Body of pancreas (tissue), 4 donors: Measurements from ENCODE around the gene YWHAE. TPM values are rescaled to one million over a fixed set of nuclear protein-coding genes. Genes with fewer than 3 reads are reported as not detected.
A peak's percentile ranks its signal among the peaks of the same experiment; 100 is the strongest.
"Not testable (repeated sequence)": the region's sequence is repeated elsewhere in the genome, so short reads cannot be mapped to it uniquely, and the experiment has no call there.

Experiments used
- ATAC-seq: fragments of 150-250 bp; one replicate; pipeline ENCODE4 v1.9.1; 2016
- DNase-seq, 4 donors: peaks; one replicate each; pipeline ENCODE4 v3.0.0-alpha.2; 2019
- H3K27ac ChIP-seq, 4 donors: fragments of 200-600 bp; sonication (generic); 1 replicate in 3 of 4; 2 replicates in 1 of 4; pipeline versions ENCODE4 v1.5.1 to v1.6.1; 2016 to 2019; ENCODE audit warnings: mild to moderate bottlenecking in 1 of 4, mixed read lengths in 1 of 4, moderate library complexity in 1 of 4
- H3K27me3 ChIP-seq, 2 donors: fragments of 200-600 bp; sonication (generic); one replicate each; pipeline ENCODE4 v1.6.0; 2016; ENCODE audit warnings: mild to moderate bottlenecking in 1 of 2
- H3K36me3 ChIP-seq, 2 donors: fragments of 200-600 bp; sonication (generic); replicated peaks in 1 of 2; 2 replicates each; pipeline ENCODE4 v1.5.1; 2016; ENCODE audit warnings: low read depth in 2 of 2; ENCODE audit not compliant: insufficient read depth in 1 of 2
- H3K4me1 ChIP-seq: fragments of 200-600 bp; sonication (generic); one replicate; pipeline ENCODE4 v1.6.0; 2016
- H3K4me3 ChIP-seq, 2 donors: fragments of 200-600 bp; sonication (generic); 1 replicate in 1 of 2; 2 replicates in 1 of 2; pipeline ENCODE4 v1.5.1; 2016 to 2019
- H3K9me3 ChIP-seq, 3 donors: fragments of 200-600 bp; sonication (generic); 1 replicate in 2 of 3; 2 replicates in 1 of 3; pipeline ENCODE4 v1.5.1; 2016
- POLR2A ChIP-seq, 3 donors: fragments of 450-650 bp; IDR thresholded peaks; one replicate each; pipeline ENCODE4 v1.6.1; 2016; ENCODE audit warnings: antibody characterized with exemption in 3 of 3, mild to moderate bottlenecking in 2 of 3
- WGBS, 2 donors: methylation state at CpG; one replicate each; pipeline ENCODE4 v1.1.5; 2017; 5-methylcytosine and 5-hydroxymethylcytosine counted together
- intact Hi-C: fragments of 100-400 bp; cut with DNase I; formaldehyde crosslinking; loops from one replicate; pipeline ENCODE4 v1.15.1; 2023
- total RNA-seq, 2 donors: library from RNA; depleted of rRNA; stranded (reverse); fragments of >200 nt; gene quantifications; one replicate each; pipeline ENCODE4 v1.1.0, GENCODE V29; 2016
- TF ChIP-seq, protein P1 (sequence below), 7 experiments: fragments of 450-650 bp in 4 of 7; fragments of 200-600 bp in 3 of 7; sonication (generic) in 3 of 7; IDR thresholded peaks; one replicate each; pipeline ENCODE4 v1.5.1; 2016 to 2019; ENCODE audit warnings: antibody characterized with exemption in 7 of 7

The YWHAE gene
- total RNA-seq, 2 donors from 2014 or later = 301 to 378 TPM

DNA sequence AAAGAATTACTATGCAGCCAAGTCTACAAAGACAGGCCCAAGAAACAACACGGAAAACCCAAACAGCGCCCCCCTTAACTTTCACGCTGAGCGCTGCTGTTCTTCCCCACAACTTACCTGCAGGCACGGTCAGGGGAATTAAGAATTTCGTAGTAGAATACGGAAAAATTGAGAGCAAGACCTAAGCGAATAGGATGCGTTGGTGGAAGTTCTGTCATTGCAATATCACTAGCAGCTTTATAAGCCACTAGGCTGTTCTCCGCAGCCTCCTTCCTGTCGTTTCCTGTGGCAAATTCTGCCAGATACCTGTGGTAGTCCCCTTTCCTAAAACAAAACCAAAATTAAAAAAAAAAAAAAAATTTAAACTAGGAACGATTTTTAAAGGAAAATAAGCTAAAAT, 39.0 kb downstream of the YWHAE start:
- TF ChIP-seq POLR2A (IDR thresholded peaks at IDR 0.05) = no peak
- TF ChIP-seq, protein P1, sequence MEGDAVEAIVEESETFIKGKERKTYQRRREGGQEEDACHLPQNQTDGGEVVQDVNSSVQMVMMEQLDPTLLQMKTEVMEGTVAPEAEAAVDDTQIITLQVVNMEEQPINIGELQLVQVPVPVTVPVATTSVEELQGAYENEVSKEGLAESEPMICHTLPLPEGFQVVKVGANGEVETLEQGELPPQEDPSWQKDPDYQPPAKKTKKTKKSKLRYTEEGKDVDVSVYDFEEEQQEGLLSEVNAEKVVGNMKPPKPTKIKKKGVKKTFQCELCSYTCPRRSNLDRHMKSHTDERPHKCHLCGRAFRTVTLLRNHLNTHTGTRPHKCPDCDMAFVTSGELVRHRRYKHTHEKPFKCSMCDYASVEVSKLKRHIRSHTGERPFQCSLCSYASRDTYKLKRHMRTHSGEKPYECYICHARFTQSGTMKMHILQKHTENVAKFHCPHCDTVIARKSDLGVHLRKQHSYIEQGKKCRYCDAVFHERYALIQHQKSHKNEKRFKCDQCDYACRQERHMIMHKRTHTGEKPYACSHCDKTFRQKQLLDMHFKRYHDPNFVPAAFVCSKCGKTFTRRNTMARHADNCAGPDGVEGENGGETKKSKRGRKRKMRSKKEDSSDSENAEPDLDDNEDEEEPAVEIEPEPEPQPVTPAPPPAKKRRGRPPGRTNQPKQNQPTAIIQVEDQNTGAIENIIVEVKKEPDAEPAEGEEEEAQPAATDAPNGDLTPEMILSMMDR (IDR thresholded peaks at IDR 0.05) = no peak
- Histone ChIP-seq H3K4me3 (no peak overlapping the region), H3K4me1 (peaks cover 24% of the 10 kb centered on the region), H3K27me3 (no peaks in the 10 kb centered on the region), H3K9me3 (no peaks in the 10 kb centered on the region), H3K27ac (no peak overlapping the region), H3K36me3 (peaks cover 4 to 12% of the 10 kb centered on the region in 2 donors)
- ATAC-seq = no peak
- no peak for DNase-seq
- intact Hi-C loops = no loop called here
- WGBS, 2 donors = 72 to 79% methylated on average over 12 of the region's 12 CpGs

DNA sequence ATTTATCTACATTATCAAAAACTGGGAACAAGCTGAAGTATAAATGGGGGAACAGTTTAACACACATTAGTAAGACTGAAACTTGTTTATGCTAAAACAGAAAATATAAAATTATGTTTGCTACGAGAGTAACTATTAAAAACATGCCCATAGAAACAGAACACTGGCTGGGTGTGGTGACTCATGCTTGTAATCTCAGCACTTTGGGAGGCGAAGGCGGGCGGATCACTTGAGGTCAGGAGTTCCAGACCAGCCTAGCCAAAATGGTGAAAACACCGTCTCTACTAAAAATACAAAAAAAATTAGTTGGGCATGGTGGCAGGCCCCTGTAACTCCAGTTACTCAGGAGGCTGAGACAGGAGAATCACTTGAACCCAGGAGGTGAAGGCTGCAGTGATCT, 39.7 kb downstream of the YWHAE start:
- intact Hi-C loops = not testable (repeated sequence)
- 58 to 69% methylated on average over 5 of the region's 5 CpGs for WGBS, 2 donors

DNA sequence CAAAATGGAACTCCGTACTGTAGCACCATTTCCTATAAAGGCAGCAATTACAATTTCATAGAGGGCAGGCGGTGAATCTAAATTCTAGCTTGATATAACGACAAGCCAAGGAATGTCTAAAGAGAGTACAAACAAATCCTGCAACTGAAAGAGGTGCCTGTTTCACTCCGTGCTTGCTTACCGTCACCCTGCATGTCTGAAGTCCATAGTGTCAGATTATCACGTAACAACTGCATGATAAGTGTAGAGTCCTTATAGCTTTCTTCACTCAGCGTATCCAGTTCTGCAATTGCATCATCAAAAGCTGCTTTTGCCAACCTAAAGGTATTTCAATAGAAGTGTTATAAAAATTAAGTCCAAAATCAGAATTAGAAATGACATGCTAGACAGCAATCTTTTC, 46.0 kb downstream of the YWHAE start:
- no peak overlapping the region for H3K27ac ChIP-seq
- ATAC-seq (no peak), DNase-seq (no peak)
- no peaks in the 10 kb centered on the region for H3K9me3 ChIP-seq
- WGBS, 2 donors = 92 to 95% methylated on average over 7 of the region's 7 CpGs
- no peaks in the 10 kb centered on the region for H3K4me1 ChIP-seq
- H3K4me3 ChIP-seq = no peak overlapping the region
- no peak for TF ChIP-seq POLR2A (IDR thresholded peaks at IDR 0.05)
- TF ChIP-seq, protein P1 (IDR thresholded peaks at IDR 0.05) = no peak
- H3K27me3 ChIP-seq = no peaks in the 10 kb centered on the region
- H3K36me3 ChIP-seq = peaks cover 0 to 20% of the 10 kb centered on the region in 2 donors
- intact Hi-C loops = no loop called here

More for the DNA sequence above, 39.7 kb downstream of the YWHAE start:
- not testable (repeated sequence) for H3K27ac ChIP-seq, H3K4me3 ChIP-seq, ATAC-seq, H3K9me3 ChIP-seq, H3K27me3 ChIP-seq
- peak in 1 of 4 donors; percentile 20 for DNase-seq
- Histone ChIP-seq H3K4me1 (peaks cover 19% of the 10 kb centered on the region), H3K36me3 (peaks cover 4 to 12% of the 10 kb centered on the region in 2 donors)

DNA sequence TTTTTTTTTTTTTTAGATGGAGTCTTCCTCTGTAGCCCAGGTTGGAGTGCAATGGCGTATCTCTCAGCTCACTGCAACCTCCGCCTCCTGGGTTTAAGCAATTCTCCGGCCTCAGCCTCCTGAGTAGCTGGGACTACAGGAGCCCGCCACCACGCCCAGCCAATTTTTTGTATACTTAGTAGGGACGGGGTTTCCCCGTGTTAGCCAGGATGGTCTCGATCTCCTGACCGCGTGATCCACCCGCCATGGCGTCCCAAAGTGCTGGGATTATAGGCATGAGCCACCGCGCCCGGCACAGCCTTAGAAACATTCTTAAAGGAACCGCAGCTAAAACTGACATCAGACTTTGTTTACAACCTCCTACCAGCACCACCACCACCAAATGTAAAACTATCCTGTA, 47.5 kb downstream of the YWHAE start:
- H3K36me3 ChIP-seq = peaks cover 0 to 17% of the 10 kb centered on the region in 2 donors
- DNase-seq, H3K27me3 ChIP-seq, ATAC-seq, H3K27ac ChIP-seq, H3K9me3 ChIP-seq, H3K4me3 ChIP-seq, intact Hi-C loops: not testable (repeated sequence)
- 91 to 92% methylated on average over 16 of the region's 16 CpGs for WGBS, 2 donors
- peaks cover 13% of the 10 kb centered on the region for H3K4me1 ChIP-seq

DNA sequence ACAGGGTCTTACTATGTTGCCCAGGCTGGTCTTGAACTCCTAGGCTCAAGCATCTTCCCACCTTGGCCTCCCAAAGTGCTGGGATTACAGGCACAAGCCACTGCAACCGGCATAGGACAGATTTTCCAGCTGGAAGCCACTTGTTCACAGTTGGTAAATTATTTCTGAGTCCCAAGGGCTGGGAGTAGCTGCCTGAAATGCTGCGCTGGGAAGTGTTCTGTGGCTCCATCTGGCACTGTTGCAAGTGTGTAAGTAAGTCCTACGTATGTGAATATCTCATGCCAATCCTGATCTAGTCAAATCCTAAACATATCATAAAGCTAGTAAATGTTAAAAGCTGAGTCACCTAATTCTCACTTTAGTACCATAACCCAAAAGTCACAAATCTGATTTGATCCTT, 48.1 kb downstream of the YWHAE start:
- TF ChIP-seq, protein P1 (IDR thresholded peaks at IDR 0.05) = no peak
- no peak for TF ChIP-seq POLR2A (IDR thresholded peaks at IDR 0.05)
- Histone ChIP-seq H3K4me3 (no peak overlapping the region), H3K27me3 (no peaks in the 10 kb centered on the region), H3K36me3 (peaks cover 0 to 17% of the 10 kb centered on the region in 2 donors), H3K9me3 (no peaks in the 10 kb centered on the region), H3K27ac (no peak overlapping the region), H3K4me1 (peaks cover 18% of the 10 kb centered on the region)
- 76 to 86% methylated on average over 3 of the region's 3 CpGs for WGBS, 2 donors
- DNase-seq (no peak), ATAC-seq (no peak)
- intact Hi-C loops = no loop called here

DNA sequence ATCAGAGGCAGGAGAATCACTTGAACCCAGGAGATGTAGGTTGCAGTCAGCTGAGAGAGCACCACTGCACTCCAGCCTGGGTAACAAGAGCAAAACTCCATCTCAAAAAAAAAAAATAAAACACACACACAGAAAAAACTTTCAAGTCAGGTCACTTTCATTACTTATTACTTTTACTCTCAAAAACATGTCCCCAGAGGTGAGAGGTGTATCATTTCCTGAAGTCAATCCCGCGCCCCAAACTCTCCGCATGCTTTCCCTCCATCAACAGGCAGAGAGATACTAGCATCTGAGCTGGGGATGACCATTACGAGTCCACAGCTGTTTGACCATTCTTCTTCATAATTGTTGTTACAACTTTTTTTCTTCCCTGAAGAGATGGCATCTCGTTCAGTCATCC, 48.7 kb downstream of the YWHAE start:
- TF ChIP-seq POLR2A (IDR thresholded peaks at IDR 0.05) = no peak
- TF ChIP-seq, protein P1 (IDR thresholded peaks at IDR 0.05) = no peak
- no peaks in the 10 kb centered on the region for H3K9me3 ChIP-seq
- intact Hi-C loops = no loop called here
- 95 to 98% methylated on average over 5 of the region's 5 CpGs for WGBS, 2 donors
- peaks cover 0 to 15% of the 10 kb centered on the region in 2 donors for H3K36me3 ChIP-seq
- no peak overlapping the region for H3K4me3 ChIP-seq
- ATAC-seq (no peak), DNase-seq (no peak)
- no peak overlapping the region for H3K27ac ChIP-seq
- no peaks in the 10 kb centered on the region for H3K27me3 ChIP-seq
- H3K4me1 ChIP-seq = peaks cover 18% of the 10 kb centered on the region
